HEK293 (cell line): ENCODE results near the gene TRIM65.
A peak's percentile ranks its signal among the peaks of the same experiment; 100 is the strongest.

ENCODE experiments used
- CTCF ChIA-PET: fragments of 350-600 bp; formaldehyde crosslinking; extraction: SDS; loops from one replicate; lab custom pipeline; 2021; ENCODE audit warnings: antibody characterized with exemption; lab: Yijun Ruan, JAX
- POLR2A ChIA-PET: fragments of 300-600 bp; formaldehyde crosslinking; extraction: SDS; loops from one replicate; lab custom pipeline; 2020; ENCODE audit warnings: antibody characterized with exemption, inconsistent platforms; lab: Yijun Ruan, JAX
- H3K27ac ChIP-seq: fragments of 200-500 bp; sonication (Bioruptor generic); 2 replicates; pipeline ENCODE4 v1.5.1; 2014; ENCODE audit warnings: low read depth, low read length, control low read depth, inconsistent platforms; ENCODE audit errors: extremely low read depth
- H3K36me3 ChIP-seq, 2 experiments: fragments of 200-500 bp in 1 of 2; sonication (Bioruptor generic) in 1 of 2; 1 replicate in 1 of 2; 2 replicates in 1 of 2; pipeline ENCODE4 v1.5.1; 2014 to 2017; ENCODE audit warnings: inconsistent platforms in 2 of 2, low read length in 2 of 2; ENCODE audit not compliant: control insufficient read depth in 2 of 2, insufficient read depth in 1 of 2
- H3K4me1 ChIP-seq: fragments of 200-500 bp; sonication (Bioruptor generic); 2 replicates; pipeline ENCODE4 v1.5.1; 2014; ENCODE audit warnings: mild to moderate bottlenecking, low read length, inconsistent platforms; ENCODE audit not compliant: control insufficient read depth, insufficient read depth
- H3K4me3 ChIP-seq: 2 replicates; pipeline ENCODE4 v1.5.1; 2011; ENCODE audit warnings: low read depth, mild to moderate bottlenecking, control low read depth, low read length, moderate library complexity
- H3K9me3 ChIP-seq: fragments of 200-500 bp; sonication (Bioruptor generic); 2 replicates; pipeline ENCODE4 v1.5.1; 2014; ENCODE audit warnings: low read depth, low read length, inconsistent platforms; ENCODE audit not compliant: control insufficient read depth, insufficient read depth
- ATF2 ChIP-seq: fragments of 450-650 bp; formaldehyde crosslinking; IDR thresholded peaks from 2 replicates; pipeline ENCODE4 v1.5.1; 2016; ENCODE audit warnings: missing biosample characterization, missing genetic modification characterization, low read depth
- GLIS2 ChIP-seq: fragments of 450-650 bp; formaldehyde crosslinking; IDR thresholded peaks from 2 replicates; pipeline ENCODE4 v1.5.1; 2016; ENCODE audit warnings: missing biosample characterization, missing genetic modification characterization
- KLF1 ChIP-seq: fragments of 450-650 bp; formaldehyde crosslinking; IDR thresholded peaks from 2 replicates; pipeline ENCODE4 v1.5.1; 2016; ENCODE audit warnings: missing biosample characterization, missing genetic modification characterization
- KLF17 ChIP-seq: fragments of 450-650 bp; formaldehyde crosslinking; IDR thresholded peaks from 2 replicates; pipeline ENCODE4 v1.5.1; 2016; ENCODE audit warnings: missing biosample characterization, missing genetic modification characterization
- PRDM10 ChIP-seq: fragments of 450-650 bp; formaldehyde crosslinking; IDR thresholded peaks from 2 replicates; pipeline ENCODE4 v1.5.1; 2016; ENCODE audit warnings: missing biosample characterization, missing genetic modification characterization
- SP7 ChIP-seq: fragments of 450-650 bp; formaldehyde crosslinking; IDR thresholded peaks from 2 replicates; pipeline ENCODE4 v1.5.1; 2016; ENCODE audit warnings: missing biosample characterization, missing genetic modification characterization
- TRIM28 ChIP-seq: IDR thresholded peaks from 2 replicates; pipeline ENCODE4 v1.6.1; 2011; ENCODE audit warnings: low read length, control low read depth, borderline replicate concordance
- WT1 ChIP-seq: fragments of 450-650 bp; formaldehyde crosslinking; IDR thresholded peaks from 2 replicates; pipeline ENCODE4 v1.5.1; 2016; ENCODE audit warnings: missing biosample characterization, missing genetic modification characterization
- ZBTB21 ChIP-seq: fragments of 450-650 bp; formaldehyde crosslinking; IDR thresholded peaks from 2 replicates; pipeline ENCODE4 v1.5.1; 2017; ENCODE audit warnings: missing biosample characterization, missing genetic modification characterization
- ZBTB8A ChIP-seq: fragments of 450-650 bp; formaldehyde crosslinking; IDR thresholded peaks from 2 replicates; pipeline ENCODE4 v1.5.1; 2016; ENCODE audit warnings: missing biosample characterization, missing genetic modification characterization
- ZNF112 ChIP-seq: fragments of 450-650 bp; formaldehyde crosslinking; IDR thresholded peaks from 2 replicates; pipeline ENCODE4 v1.5.0; 2017; ENCODE audit warnings: missing biosample characterization, missing genetic modification characterization
- ZNF146 ChIP-seq: fragments of 450-650 bp; formaldehyde crosslinking; IDR thresholded peaks from 2 replicates; pipeline ENCODE4 v1.5.1; 2016; ENCODE audit warnings: missing biosample characterization, missing genetic modification characterization
- ZNF280C ChIP-seq: fragments of 450-650 bp; formaldehyde crosslinking; IDR thresholded peaks from 2 replicates; pipeline ENCODE4 v1.5.1; 2016; ENCODE audit warnings: missing biosample characterization, missing genetic modification characterization
- ZNF292 ChIP-seq: fragments of 450-650 bp; formaldehyde crosslinking; IDR thresholded peaks from 2 replicates; pipeline ENCODE4 v1.5.1; 2016; ENCODE audit warnings: low read depth, missing biosample characterization, missing genetic modification characterization, borderline replicate concordance
- ZNF311 ChIP-seq: fragments of 450-650 bp; formaldehyde crosslinking; IDR thresholded peaks from 2 replicates; pipeline ENCODE4 v1.5.1; 2017; ENCODE audit warnings: missing biosample characterization, missing genetic modification characterization, borderline replicate concordance
- ZNF341 ChIP-seq: fragments of 450-650 bp; formaldehyde crosslinking; IDR thresholded peaks from 2 replicates; pipeline ENCODE4; 2016; ENCODE audit warnings: low read depth, missing biosample characterization, missing genetic modification characterization
- ZNF596 ChIP-seq: fragments of 450-650 bp; IDR thresholded peaks from 2 replicates; pipeline ENCODE4 v1.5.0; 2018; ENCODE audit warnings: missing biosample characterization, mild to moderate bottlenecking, missing genetic modification characterization, moderate library complexity
- ZNF660 ChIP-seq: fragments of 450-650 bp; IDR thresholded peaks from 2 replicates; pipeline ENCODE4 v1.5.1; 2018; ENCODE audit warnings: missing biosample characterization, mild to moderate bottlenecking, missing genetic modification characterization
- ZNF837 ChIP-seq: fragments of 450-650 bp; formaldehyde crosslinking; IDR thresholded peaks from 2 replicates; pipeline ENCODE4 v1.5.1; 2016; ENCODE audit warnings: missing biosample characterization, missing genetic modification characterization
- TF ChIP-seq, protein P1 (sequence below): sonication (generic); formaldehyde crosslinking; IDR thresholded peaks from 2 replicates; pipeline ENCODE4 v1.8.1; 2022; ENCODE audit warnings: mild to moderate bottlenecking, moderate library complexity, missing genetic modification reagents

TRIM65 gene

GRCh38 chr17:75909051-75909811 lies 12.5 kb upstream of the TRIM65 start:
- no peak overlapping the region for H3K4me3 ChIP-seq
- H3K27ac ChIP-seq, result peak overlapping the region; percentile 17; the same call in 1 of the 2 replicates
- H3K9me3 ChIP-seq, result no peaks in the 10 kb centered on the region
- peaks cover 13 to 47% of the 10 kb centered on the region in 2 experiments; a peak in 2 of 3 replicates for H3K36me3 ChIP-seq
- ChIA-PET POLR2A (interaction anchor here (0.6 to 1.5 kb wide), 2 partner anchors 54 to 480 kb away, joined by 3 read pairs; partner anchors contain the start of gene WBP2), CTCF (interaction anchor here (2.3 to 11.4 kb wide), 3 partner anchors 18 to 104 kb away, joined by 9 to 224 read pairs (median 13); partner anchors contain the start of gene CDK3)
- no peak for TF ChIP-seq ZNF660
- TF ChIP-seq ZNF146 (tag by site-specific recombination), result no peak
- TF ChIP-seq WT1 (tag by site-specific recombination), result no peak
- TF ChIP-seq ZNF112 (tag by site-specific recombination), result no peak
- TF ChIP-seq, protein P1, sequence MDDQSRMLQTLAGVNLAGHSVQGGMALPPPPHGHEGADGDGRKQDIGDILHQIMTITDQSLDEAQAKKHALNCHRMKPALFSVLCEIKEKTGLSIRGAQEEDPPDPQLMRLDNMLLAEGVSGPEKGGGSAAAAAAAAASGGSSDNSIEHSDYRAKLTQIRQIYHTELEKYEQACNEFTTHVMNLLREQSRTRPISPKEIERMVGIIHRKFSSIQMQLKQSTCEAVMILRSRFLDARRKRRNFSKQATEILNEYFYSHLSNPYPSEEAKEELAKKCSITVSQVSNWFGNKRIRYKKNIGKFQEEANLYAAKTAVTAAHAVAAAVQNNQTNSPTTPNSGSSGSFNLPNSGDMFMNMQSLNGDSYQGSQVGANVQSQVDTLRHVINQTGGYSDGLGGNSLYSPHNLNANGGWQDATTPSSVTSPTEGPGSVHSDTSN (CRISPR knock-in tag), result no peak
- TF ChIP-seq ZNF596, result no peak
- TF ChIP-seq ZBTB21 (tag by site-specific recombination), result no peak
- no peak for TF ChIP-seq ZNF280C (tag by site-specific recombination)
- no peak for TF ChIP-seq GLIS2
- TF ChIP-seq ZNF341 (tag by site-specific recombination), result no peak
- TF ChIP-seq ZNF292 (tag by site-specific recombination), result no peak
- TF ChIP-seq PRDM10, result no peak
- no peaks in the 10 kb centered on the region; the same call in 1 of the 2 replicates for H3K4me1 ChIP-seq

GRCh38 chr17:75908201-75908600 lies 11.4 kb upstream of the TRIM65 start:
- Histone ChIP-seq H3K36me3 (peaks cover 14 to 38% of the 10 kb centered on the region in 2 experiments; a peak in 2 of 3 replicates), H3K4me1 (peaks cover 7% of the 10 kb centered on the region), H3K4me3 (no peak overlapping the region), H3K27ac (no peak overlapping the region), H3K9me3 (no peaks in the 10 kb centered on the region)
- CTCF ChIA-PET, result interaction anchor here (0.6 to 11.4 kb wide), 4 partner anchors 8 to 94 kb away, joined by 3 to 224 read pairs (median 10); partner anchors contain the start of gene CDK3
- TF ChIP-seq TRIM28 (no peak), KLF17 (peak; percentile 31; the same call in 1 of the 2 replicates), ZNF837 (no peak), ZNF311 (tag by site-specific recombination) (no peak), ATF2 (no peak), SP7 (tag by site-specific recombination) (peak; percentile 74), ZBTB8A (tag by site-specific recombination) (peak; percentile 55), KLF1 (tag by site-specific recombination) (peak; percentile 83)
- POLR2A ChIA-PET, result no interaction called here
